8988T (cell line): ENCODE measurements around the gene ZNF746.
"Not testable (repeated sequence)": the region's sequence is repeated elsewhere in the genome, so short reads cannot be mapped to it uniquely, and the experiment has no call there.

Experiments used
- DNase-seq: peaks from one replicate; pipeline ENCODE4 v3.0.0; 2011

ZNF746 gene

GRCh38 chr7:149497467-149498261 is at the start of gene ZNF746:
Gene ZNF746, minus strand, starts transcription at chr7:149497809. Its CDS starts 273 bp downstream, at chr7:149497536.
- peak; percentile 90 for DNase-seq

- DNase-seq, result no peak
Observed at GRCh38 chr7:149547126-149547525, 49.5 kb upstream of the ZNF746 start.

GRCh38 chr7:149546331-149546730 is 48.7 kb upstream of the ZNF746 start:
- DNase-seq, result no peak

DNA sequence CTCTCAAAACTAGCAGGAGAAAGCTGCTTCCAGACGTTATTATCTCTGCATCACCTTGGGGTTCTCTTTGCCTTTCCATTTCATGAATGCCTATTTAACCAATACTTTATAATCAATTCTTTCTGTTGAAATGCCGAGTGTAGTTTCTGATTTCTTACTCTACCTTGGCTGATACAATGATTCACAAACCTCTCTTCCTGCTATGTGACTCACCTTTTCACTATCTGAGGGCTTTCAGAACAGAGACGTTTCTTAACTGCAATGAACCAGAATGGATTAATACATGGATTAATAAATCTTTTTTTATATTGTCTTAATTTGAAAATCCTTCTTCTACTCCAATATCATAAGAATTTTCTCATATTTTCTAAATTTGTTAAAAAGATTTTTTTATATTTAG is 46.4 kb upstream of the ZNF746 start:
- no peak for DNase-seq

GRCh38 chr7:149532654-149533053 is 35.0 kb upstream of the ZNF746 start:
- DNase-seq, result no peak

DNA sequence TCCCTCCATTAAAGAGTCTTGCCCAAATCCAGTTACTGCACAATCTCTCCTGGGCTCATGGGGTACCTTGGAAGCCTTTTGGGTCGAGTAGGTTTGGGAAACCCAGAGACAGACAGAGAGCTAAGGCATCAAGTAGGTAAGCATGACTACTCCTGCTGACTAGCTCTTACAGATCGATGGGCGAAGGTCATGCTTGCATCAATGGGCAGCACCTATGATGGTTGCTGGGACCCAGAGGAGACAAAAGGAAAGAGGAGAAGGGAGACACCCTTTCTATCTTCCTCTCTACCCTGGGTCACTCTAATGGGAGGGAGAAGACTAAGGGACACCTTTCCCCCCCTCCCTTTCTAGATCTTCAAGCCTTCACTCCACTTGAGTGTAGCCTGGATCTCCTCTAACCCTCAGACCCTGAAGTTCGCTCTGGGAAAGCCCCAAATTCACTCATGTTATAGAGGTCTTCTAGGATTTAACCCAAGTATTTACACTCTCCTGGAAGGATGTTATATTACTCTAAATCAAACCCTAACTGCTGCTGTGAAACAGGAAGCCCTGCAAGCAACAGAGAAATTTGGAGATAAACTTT is 31.6 kb upstream of the ZNF746 start:
- DNase-seq, result no peak

- no peak for DNase-seq
Observed at GRCh38 chr7:149527414-149527813, 29.8 kb upstream of the ZNF746 start.

- no peak for DNase-seq
Observed at GRCh38 chr7:149525280-149525679, 27.7 kb upstream of the ZNF746 start.

- DNase-seq, result no peak
Observed at GRCh38 chr7:149524394-149524793, 26.8 kb upstream of the ZNF746 start.

GRCh38 chr7:149510248-149510647 is 12.6 kb upstream of the ZNF746 start:
- no peak for DNase-seq

GRCh38 chr7:149509774-149510173 is 12.2 kb upstream of the ZNF746 start:
- DNase-seq, result no peak

DNA sequence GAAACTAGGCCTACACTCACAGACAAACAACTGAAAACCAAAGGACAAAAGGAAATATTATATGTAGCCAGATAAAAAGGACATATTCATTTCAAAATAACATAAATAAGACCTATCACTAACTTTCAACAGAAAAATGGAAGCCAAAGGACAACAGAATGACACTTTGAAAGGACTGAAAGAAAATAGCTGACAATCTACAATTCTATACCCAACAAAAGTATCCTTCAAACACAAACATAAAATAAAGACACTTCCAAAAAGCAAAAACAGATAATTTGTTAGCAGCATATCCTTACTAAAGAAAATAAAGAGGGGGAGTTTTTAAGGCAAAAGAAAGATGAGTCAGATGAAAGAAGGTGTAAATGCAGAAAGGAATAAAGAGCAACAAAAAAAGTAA is 7.9 kb upstream of the ZNF746 start:
- DNase-seq, result no peak

DNA sequence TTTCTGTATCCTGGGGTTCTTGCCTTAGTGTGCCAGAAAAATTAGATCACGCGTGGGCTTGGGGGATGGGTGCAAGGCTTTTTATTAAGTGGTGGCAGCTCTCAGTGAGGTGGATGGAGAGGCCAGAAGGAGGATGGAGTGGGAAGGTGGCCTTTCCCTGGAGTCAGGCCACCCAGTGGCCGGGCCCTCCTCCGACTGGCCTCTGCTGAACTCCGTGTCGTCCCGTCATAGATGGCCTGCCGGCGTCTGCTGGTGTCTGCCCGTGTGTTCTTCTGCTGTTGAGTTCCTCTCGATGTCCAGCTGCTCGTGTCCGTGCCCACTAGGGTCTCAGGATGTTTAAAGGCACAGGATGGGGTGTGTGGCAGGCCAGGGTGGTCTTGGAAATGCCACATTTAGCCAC is 4.0 kb upstream of the ZNF746 start:
- no peak for DNase-seq

DNA sequence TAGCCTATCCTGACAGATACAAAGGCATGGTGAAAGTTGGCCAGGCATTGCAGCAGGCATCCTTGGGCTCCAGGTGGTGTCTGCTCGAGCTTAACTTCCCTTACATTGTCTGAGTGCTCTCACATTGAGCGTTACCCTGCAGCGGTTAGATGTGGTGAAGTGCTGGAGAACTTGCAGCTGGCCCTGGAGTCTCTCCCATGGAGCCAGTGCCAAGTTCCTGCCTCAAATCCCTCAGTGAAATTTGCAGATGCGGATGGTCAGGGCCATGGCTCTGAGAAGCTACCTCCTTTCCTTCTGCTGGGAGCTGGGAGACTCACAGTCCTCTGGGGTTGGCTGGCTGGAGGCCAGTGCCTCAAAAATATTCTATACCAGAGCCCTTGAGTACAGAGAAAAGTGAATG is 3.3 kb upstream of the ZNF746 start:
- DNase-seq, result no peak

GRCh38 chr7:149500201-149500600 is 2.6 kb upstream of the ZNF746 start:
- no peak for DNase-seq

DNA sequence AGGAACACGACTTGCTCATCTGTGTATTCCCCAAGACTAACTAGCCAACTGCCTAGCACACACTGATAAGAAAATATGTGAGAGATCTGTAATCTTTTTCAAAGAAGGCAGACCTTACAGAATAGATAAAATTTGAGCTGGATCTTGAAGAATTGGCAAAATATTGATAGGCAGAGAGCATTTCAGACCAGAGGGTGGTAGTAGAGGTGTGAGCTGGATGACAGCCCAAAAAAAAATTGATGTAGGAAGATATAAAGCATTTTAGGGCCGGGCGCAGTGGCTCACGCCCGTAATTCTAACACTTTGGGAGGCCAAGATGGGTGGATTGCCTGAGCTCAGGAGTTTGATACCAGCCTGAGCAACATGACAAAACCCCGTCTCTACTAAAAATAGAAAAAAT is 1.2 kb upstream of the ZNF746 start:
- no peak for DNase-seq

DNA sequence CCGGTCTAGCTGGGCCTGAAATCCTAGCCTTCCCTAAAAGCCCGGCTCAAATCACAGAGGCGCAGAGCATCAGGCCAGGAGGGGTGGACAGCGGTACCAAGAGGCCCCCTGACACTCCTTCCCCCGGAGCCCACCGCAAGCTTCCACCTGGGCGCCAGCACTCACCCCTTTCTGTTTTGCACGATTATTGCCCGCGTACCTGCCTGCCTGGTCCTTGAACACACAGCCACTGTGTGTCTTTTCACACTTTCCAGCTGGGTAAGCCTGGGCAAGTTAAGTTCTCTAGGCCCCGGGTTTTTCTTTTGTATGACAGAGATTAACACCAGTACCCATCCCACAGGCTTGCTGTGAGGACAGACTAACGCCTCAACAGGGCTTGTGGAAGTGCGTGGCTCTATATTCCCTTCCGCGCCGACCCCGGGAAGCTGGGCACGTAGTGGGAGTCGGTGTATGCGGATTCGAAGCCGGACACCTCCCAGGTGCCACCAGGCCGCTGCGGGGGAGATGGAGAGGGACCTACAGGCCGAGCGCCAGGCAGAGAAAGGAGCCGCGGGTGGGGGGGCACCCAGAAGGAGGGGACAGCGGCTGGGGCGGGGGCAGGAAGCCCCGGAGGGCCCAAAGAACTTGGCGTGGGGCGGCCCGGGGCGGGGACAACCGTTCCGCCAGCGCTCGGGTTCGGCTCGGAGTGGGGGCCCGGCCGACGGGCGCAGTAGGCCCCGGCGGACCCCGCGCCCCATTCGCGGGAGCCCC is 792 bp downstream of the ZNF746 start:
- no peak for DNase-seq

DNA sequence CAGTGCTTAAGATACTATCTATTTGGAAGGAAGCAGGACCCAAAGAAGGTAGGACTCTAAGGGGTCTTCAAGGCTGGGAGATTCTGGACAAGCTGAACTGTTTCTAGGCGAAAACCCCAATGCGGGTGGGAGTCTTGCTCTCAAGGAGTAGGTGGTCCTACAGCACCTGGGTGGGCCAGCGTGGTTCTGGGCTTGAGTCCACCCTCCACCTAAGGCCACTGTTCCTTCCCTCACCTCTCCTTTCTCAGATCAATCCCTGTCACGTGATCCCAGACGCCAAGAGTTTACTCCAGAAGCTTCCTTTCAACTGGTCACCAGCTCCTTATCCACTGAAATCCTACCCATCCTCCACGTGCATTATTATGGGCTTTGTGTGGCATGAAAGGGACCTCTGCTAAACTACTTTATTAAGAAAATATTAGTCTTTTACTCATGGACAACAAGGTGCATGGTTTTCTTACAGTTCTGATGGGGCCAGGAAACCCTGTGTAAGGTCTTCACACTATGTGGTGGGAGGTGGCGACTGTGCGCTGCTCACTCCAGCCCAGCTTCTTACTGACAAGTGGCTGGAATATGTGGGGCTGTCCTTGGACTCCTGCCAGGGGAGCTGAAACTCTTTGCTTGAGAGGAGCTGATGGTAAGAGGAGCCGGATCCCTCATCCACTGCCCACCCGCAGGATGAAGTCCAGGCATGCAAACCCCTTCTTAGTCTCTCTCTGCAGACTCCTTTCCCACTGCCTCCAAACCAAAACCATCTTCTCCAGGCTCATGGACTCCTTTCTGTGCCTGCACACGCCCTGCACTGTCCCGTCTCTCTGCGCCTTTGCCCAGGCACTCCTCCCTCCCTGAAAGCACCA is 1.6 kb downstream of the ZNF746 start:
- no peak for DNase-seq

DNA sequence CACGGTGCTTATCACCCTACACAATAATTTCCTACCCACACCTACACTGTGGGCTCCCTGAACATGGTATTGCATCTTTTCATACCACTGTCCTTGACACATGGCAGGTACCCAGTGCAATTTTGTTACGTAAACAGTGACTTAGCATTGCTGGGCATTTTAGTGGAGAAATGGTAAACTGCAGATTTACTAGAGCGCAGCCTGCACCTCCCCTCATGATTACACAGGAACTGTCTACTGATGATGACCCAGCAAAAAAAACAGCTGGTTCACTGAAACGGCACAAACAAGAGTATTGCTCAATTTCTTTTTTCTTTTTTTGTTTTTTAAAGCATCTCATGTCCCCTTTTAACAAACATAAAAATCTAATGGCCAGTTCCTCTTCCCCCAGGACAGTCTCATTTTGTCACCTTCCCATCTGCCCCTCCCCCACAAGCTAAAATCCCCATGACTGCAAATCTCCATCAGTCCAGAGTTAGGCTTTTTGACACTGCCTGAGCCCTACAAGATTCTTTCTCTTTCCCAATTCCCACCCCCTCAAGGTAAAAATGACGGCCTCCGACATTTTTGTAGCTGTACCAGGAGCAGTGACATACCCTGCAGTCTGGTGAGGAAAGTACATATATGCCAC is 2.8 kb downstream of the ZNF746 start:
- no peak for DNase-seq

DNA sequence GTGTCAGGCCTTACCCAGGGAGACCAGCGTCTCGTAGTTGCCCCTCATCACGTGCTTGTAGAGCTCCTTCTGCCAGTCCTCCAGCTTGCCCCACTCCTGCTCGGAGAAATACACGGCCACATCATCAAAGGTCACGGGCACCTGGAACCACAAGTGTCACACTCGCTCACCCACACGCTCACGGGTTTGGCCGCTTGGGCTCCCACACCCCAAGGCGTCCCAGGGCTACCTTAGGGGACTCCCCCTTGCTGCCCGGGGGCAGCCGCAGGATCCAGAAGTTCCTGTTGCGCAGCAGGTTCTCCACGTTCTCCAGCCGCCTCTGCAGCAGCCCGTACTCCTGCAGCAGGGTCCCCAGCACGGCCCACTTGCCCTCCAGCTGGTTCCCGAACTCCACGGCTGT is 3.6 kb downstream of the ZNF746 start:
- DNase-seq, result not testable (repeated sequence)

DNA sequence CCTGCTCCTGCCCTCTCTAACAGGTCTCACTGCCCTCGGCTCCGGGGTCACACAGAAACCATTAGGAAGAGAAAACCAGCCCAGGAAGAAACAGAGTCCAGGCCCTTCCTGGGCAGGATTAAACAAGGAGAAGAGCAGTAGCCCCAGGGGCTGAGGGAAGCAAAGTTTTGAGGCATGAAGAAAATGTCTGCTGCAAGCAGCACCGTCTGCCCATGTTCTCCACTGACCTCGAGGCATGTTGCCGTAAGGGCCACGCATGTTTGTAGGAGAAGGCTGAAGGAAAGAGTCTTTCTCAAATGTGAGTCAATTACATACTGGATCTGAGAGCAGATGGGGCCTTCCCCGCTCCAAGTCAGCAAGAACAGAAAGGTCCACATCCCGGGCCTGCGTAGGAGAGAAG is 4.2 kb downstream of the ZNF746 start:
- DNase-seq, result no peak

DNA sequence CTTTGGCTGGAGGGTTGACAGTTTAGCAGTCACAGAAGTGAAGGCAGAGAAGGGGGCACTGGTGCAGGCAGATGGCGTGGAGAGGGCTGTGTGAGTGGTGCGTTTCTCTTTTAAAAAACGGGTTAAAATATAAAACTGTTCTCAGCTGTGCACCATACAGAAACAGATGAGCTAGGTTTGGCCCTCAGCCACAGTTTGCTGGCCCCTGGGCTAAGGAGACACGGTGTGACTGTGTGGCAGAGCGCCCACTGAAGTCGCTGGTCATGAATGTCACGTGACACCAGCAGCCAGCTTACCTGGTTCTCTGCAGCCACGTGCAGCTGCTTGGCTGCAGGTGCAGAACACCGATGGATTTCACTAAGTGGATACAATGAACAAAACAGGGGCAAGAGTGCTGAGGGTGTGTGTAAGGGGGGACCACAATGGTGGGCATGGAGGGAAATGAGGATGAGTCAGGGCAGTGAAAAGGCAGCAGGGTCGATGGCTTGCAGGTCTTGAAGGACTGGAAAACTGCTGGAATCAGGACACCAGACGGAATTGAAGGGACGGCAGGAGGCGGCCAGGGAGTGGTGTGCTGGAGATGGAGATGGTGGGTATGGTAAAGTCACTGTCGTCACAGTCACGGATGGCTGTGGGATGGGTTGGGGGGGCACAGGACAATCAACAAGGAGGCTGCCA is 7.4 kb downstream of the ZNF746 start:
- DNase-seq, result no peak
